Esophagus mucosa (tissue), 1 donor: ENCODE measurements around the gene GPC3. TPM values are rescaled to one million over a fixed set of nuclear protein-coding genes. Genes with fewer than 3 reads are reported as not detected.
A peak's percentile ranks its signal among the peaks of the same experiment; 100 is the strongest.

Experiments
- ATAC-seq: fragments of 200-7000 bp; cut with Tn5 transposase; one replicate; pipeline ENCODE4 v1.9.1; 2020
- total RNA-seq: library from RNA; stranded (reverse); gene quantifications from one replicate; pipeline ENCODE4 v1.2.4, GENCODE V29; 2023
- donor health status: DM: yes; HTN: yes; CAD: no.

Gene GPC3
- total RNA-seq, 1 donor from 2014 or later, result 0.28 TPM

- ATAC-seq, result no peak
Observed at GRCh38 chrX:133676344-133677122, 308.9 kb downstream of the GPC3 start.

GRCh38 chrX:133674726-133675470, 310.5 kb downstream of the GPC3 start:
- ATAC-seq, result peak; percentile 82

DNA sequence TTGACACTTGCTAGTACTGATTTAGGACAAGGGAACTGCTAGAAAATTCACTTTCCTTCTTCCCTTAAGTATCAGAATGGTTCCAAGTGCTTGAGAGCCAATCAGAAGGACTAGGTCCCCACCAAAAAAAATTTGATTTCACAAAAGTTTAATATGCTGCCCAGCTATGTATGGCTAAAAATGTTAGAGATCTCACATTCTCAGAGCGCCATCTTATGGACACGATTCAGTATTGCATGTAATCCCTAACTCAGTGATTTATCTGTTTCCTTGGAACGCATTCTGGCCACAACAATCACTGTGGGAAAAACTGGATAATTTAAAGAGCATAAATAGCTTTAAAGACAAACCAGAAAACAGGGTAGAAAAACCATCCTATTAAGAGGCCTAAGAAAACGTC, 315.0 kb downstream of the GPC3 start:
- peak; percentile 32 for ATAC-seq

- no peak for ATAC-seq
Observed at GRCh38 chrX:133669214-133669613, 316.2 kb downstream of the GPC3 start.

DNA sequence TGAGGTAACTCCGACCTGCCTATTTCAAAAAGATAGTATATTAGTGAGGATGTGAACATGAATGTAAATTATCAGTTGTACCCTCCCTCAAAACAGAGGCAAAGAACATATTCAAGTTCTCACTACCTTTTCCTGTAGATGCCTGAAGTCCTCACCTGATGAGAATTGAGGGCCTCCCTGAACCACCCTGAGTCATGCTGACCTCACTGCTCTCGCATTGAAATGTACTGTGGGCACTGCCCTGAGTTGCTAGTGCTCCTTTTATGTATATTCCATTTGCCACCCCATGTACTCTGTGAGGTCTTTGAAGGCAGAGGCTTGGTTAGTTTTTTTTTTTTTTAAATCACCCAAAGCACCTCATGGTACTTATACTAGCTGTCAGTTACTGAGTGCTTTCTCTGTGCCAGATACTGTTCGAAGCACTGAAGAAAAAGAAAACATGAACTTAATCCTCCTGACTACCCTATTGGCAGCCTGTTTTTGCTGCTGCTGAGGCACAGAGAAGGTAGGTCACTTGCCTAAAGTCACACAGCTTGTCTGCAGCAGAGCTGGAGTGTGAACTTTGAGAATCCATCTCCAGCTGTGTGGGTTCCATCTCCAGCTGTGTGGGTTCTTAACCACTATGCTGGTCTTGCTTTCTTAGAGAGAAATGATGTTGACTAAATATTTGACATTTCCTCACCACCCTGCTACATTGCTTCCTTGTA, 317.0 kb downstream of the GPC3 start:
- no peak for ATAC-seq

DNA sequence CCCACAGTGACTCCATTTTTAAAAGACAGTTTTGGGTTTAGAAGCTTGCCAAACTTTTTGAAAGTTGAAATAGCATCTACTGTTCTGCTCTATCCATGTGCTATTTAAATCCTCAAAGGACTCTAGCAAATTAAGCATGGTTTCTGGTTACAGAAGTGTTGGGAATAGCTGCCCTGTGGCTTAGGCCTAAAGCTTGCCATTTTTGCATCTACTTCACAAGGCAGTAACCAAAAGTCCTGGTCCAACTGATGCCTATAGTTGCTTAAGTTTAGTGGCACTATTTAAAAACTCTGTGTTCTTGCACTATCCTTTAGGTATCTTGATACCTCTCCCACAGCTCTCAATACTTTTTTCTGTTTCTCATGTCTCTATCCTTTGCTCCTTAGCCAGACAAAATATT, 319.1 kb downstream of the GPC3 start:
- no peak for ATAC-seq

DNA sequence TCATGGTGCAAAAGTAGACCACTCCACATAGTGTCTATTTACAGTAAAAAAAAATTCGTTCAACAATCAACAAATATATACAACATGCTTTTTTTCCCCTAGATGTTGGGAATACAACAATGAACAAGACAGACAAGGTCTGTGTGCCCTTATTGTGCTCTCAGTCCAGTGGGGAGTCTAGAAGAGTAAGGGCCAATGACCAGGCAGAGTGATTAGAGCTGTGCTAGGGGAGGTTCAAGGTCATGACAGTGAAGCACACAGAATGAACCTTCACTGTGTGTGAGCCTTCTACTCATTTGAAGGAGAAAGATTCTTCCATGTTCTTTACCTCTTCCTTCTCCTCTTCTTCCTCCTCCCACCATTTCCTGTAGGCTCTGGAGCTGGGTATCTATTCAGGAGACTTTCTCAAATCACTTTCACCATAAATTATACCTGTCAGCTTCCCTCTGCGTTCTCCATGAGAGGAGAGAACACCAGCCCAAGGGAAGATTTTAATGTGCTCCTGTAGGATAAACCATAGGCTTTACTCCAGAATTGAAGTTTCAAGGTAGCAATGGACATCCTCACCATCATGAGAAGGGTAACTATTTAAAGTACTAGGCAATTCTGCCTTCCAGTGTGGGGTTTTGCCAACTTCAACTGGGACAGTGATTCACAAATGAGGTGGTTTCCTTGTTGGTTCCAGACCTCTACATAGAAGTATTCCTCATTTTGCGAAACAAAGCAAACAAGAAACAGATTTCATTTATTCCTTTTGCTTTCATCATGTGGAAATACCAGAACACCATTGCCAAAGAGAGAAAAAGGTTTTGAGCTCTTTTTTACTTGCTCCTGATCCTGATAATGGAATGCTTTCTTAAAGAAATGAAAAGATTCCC, 323.2 kb downstream of the GPC3 start:
- ATAC-seq, result no peak

DNA sequence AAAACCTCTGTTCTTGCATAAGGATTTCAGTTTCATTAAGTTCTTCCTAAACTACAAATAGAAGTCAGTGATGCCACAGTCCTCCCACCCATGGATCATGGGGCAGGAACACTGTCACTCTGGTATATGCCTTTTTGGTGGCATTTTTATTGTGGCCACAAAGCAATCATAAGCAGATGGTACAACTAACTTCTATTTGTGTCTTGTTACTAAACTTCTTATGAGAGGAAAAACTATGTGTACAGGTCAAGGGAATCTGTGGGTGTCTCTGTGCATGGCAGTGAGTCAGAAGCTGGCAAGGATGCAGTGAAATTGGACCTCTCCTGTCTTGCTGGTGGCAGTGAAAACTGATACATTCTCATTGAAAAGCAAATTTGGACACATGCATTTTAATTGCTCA, 325.1 kb downstream of the GPC3 start:
- no peak for ATAC-seq

- ATAC-seq, result no peak
Observed at GRCh38 chrX:133658293-133658911, 327.0 kb downstream of the GPC3 start.

GRCh38 chrX:133655275-133656265, 329.8 kb downstream of the GPC3 start:
- ATAC-seq, result no peak

DNA sequence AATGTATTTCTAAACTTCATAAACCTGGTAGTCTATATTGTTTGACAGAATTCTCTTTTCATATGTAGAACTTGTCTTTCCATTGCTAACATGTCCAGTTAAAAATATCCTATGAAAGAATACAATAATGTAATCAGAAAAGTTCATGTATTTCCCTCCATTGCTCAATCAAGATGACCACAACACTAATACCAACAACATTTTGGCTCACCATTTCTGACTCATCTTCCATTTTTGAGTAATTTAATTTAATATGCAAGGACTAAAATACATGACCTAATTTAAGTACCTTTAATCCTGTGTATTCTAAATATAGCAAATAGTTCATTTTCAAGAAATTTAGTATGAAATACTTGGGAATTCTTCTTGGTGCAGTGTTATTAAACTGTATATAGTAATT, 330.6 kb downstream of the GPC3 start:
- ATAC-seq, result no peak

DNA sequence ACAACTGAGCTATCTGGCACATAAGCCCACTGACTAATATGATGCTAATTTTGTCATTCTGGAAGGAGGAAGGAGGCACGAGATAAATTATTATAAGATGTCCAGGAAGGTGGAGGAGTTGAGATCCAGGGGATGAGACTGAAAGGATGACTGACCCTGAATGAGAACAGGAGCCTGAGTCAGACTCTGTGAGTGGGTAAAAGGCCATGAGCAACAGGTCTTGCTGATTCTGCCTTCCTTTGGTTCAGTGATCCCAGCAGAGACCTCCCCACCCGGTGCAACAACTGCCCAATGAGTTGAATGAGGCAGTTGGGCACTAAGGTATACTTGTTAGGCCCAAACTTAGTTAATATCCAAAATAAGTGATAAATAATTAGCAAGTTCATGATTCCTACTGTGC, 332.0 kb downstream of the GPC3 start:
- no peak for ATAC-seq

- no peak for ATAC-seq
Observed at GRCh38 chrX:133652185-133652584, 333.2 kb downstream of the GPC3 start.

DNA sequence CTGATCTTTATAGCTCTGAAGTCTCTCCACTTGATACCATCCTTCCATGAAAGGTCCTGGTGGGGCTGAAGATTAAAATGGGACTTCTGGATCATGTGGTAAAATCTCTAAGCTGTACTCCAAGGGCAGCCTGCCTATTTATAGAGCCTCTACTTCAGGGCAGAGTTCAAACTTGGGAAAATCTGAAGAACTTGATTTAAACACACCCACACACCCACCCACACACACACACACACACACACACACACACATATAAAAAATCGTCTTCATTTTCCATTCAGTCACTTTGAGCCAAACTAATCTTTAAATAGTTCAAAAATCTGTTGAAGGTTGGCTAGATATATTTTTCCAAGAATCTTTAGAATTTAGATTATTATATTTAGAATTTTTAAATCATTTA, 335.2 kb downstream of the GPC3 start:
- no peak for ATAC-seq

GRCh38 chrX:133649651-133650050, 335.7 kb downstream of the GPC3 start:
- ATAC-seq, result no peak

DNA sequence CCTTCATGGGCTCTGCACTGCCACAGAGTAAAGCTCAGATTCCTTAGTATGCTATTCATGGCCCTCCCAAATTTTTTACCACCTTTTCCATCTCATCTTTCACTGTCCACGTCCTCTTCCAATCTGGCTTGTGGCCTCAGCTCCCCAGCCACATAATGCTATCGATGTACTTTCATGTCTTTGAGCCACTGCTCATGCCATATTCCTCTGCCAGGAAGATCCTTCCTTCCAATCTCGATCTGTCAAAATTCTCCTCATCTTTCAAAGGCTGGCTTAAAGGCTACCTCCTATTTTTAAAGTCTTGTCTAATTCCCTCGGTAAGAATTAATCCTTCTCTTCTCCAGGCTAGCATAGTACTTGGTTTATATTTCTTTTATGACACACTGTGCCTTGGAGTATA, 336.8 kb downstream of the GPC3 start:
- ATAC-seq, result no peak

GRCh38 chrX:133646719-133647116, 338.7 kb downstream of the GPC3 start:
- no peak for ATAC-seq

GRCh38 chrX:133645977-133646718, 339.2 kb downstream of the GPC3 start:
- ATAC-seq, result peak; percentile 73

DNA sequence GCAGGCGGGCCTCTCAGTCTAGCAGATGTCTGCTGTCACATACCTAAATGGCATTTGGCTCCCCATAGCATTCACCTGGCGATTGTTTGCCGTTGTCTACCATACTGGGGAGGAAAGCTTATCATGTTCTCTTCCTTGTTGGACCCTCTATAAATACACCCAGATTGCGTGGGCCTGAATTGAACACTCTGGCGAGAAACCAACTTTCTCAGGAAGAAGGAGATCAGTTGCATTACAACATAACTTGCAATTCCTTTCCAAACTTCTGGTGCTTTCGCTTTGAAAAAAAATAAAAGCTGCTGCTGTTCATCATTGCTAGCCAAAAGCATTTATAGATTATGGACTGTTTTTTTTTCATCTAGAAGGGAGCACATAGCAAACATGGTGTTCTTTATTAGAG, 340.1 kb downstream of the GPC3 start:
- no peak for ATAC-seq
